B cell (primary cell): ENCODE measurements around the gene PIK3IP1. TPM values are rescaled to one million over a fixed set of nuclear protein-coding genes. Genes with fewer than 3 reads are reported as not detected.

ENCODE experiments used
- ATAC-seq: fragments of 200-7000 bp; cut with Tn5 transposase; one replicate; pipeline ENCODE4 v1.10.0; 2021; ENCODE audit warnings: low read depth, mild to moderate bottlenecking, moderate number of reproducible peaks, moderate library complexity
- CTCF ChIA-PET: fragments of 350-600 bp; sonication (Branson Sonifier 250); formaldehyde crosslinking; loops from one replicate; lab custom pipeline; 2021; ENCODE audit warnings: antibody characterized with exemption, inconsistent platforms; lab: Charles Lee
- POLR2A ChIA-PET: fragments of 350-600 bp; sonication (Branson Sonifier 250); formaldehyde crosslinking; loops from one replicate; lab custom pipeline; 2021; ENCODE audit warnings: antibody characterized with exemption; lab: Charles Lee
- DNase-seq: peaks from one replicate; pipeline ENCODE4 v3.0.0; 2013
- H2AFZ ChIP-seq: 2 replicates; pipeline ENCODE4 v1.6.1; 2012; ENCODE audit warnings: mild to moderate bottlenecking, low read depth, low read length; ENCODE audit not compliant: insufficient read depth, poor library complexity, severe bottlenecking
- H3K27ac ChIP-seq, 2 donors: 1 replicate in 1 of 2; 2 replicates in 1 of 2; pipeline ENCODE4 v1.5.1; 2012 to 2013; ENCODE audit warnings: low read length in 2 of 2, mild to moderate bottlenecking in 2 of 2, moderate library complexity in 1 of 2
- H3K27me3 ChIP-seq, 4 experiments: fragments of 200-600 bp in 1 of 4; sonication (generic) in 1 of 4; replicated peaks in 1 of 4; 1 replicate in 2 of 4; 2 replicates in 2 of 4; pipeline versions ENCODE4 v1.6.1 to v1.7.0; 2013 to 2016; ENCODE audit warnings: low read length in 3 of 4, mild to moderate bottlenecking in 2 of 4, mixed read lengths in 1 of 4, moderate library complexity in 1 of 4; ENCODE audit not compliant: insufficient read depth in 4 of 4, control insufficient read depth in 3 of 4; ENCODE audit errors: control extremely low read depth in 1 of 4
- H3K36me3 ChIP-seq, 2 experiments: replicated peaks in 1 of 2; 1 replicate in 1 of 2; 2 replicates in 1 of 2; pipeline versions ENCODE4 v1.6.1 to v1.7.1; 2013; ENCODE audit warnings: low read length in 1 of 2; ENCODE audit not compliant: insufficient read depth in 2 of 2, control insufficient read depth in 1 of 2; ENCODE audit errors: control extremely low read depth in 1 of 2, extremely low read depth in 1 of 2
- H3K4me1 ChIP-seq, 2 donors: fragments of 200-600 bp in 1 of 2; sonication (generic) in 1 of 2; 1 replicate in 1 of 2; 2 replicates in 1 of 2; pipeline versions ENCODE4 v1.5.1 to v1.6.1; 2013 to 2017; ENCODE audit warnings: low read length in 2 of 2; ENCODE audit not compliant: control insufficient read depth in 2 of 2, insufficient read depth in 2 of 2
- H3K4me2 ChIP-seq: replicated peaks from 2 replicates; pipeline ENCODE3; 2012; ENCODE audit warnings: mild to moderate bottlenecking, low read depth, low read length; ENCODE audit not compliant: poor library complexity, severe bottlenecking
- H3K4me3 ChIP-seq, 5 experiments: fragments of 200-600 bp in 1 of 5; sonication (generic) in 1 of 5; 1 replicate in 3 of 5; 2 replicates in 2 of 5; pipeline versions ENCODE4 v1.5.1 to v1.7.0; 2011 to 2016; ENCODE audit warnings: low read length in 4 of 5, mild to moderate bottlenecking in 4 of 5, low read depth in 2 of 5, control low read depth in 1 of 5, moderate library complexity in 1 of 5; ENCODE audit not compliant: insufficient read depth in 1 of 5; ENCODE audit errors: control extremely low read depth in 1 of 5, extremely low read depth in 1 of 5
- H3K79me2 ChIP-seq: fragments of 200-600 bp; sonication (generic); one replicate; pipeline ENCODE4 v1.6.0; 2016; ENCODE audit warnings: low read length; ENCODE audit not compliant: control insufficient read depth, insufficient read depth
- H3K9ac ChIP-seq: fragments of 200-600 bp; sonication (generic); 2 replicates; pipeline ENCODE4 v1.6.1; 2017; ENCODE audit warnings: mild to moderate bottlenecking, low read length, moderate library complexity
- H3K9me3 ChIP-seq, 3 donors: one replicate each; pipeline versions ENCODE4 v1.6.1 to v1.7.1; 2013; ENCODE audit warnings: low read length in 2 of 3; ENCODE audit not compliant: control insufficient read depth in 2 of 3, insufficient read depth in 1 of 3; ENCODE audit errors: control extremely low read depth in 1 of 3
- H4K20me1 ChIP-seq: 2 replicates; pipeline ENCODE4 v1.6.0; 2012; ENCODE audit warnings: mild to moderate bottlenecking, low read length; ENCODE audit not compliant: insufficient read depth, control insufficient read depth, poor library complexity, severe bottlenecking
- H3K27ac Mint-ChIP-seq: one replicate; pipeline ENCODE4 v1.8.0; 2021; ENCODE audit warnings: mixed read lengths
- H3K27me3 Mint-ChIP-seq: one replicate; pipeline ENCODE4 v1.8.0; 2021; ENCODE audit warnings: mixed read lengths
- H3K4me1 Mint-ChIP-seq: one replicate; pipeline ENCODE4 v1.8.0; 2021; ENCODE audit warnings: mixed read lengths
- H3K4me3 Mint-ChIP-seq: one replicate; pipeline ENCODE4 v1.8.0; 2021; ENCODE audit warnings: mixed read lengths
- H3K9me3 Mint-ChIP-seq: one replicate; pipeline ENCODE4 v1.8.0; 2022; ENCODE audit warnings: mixed read lengths; ENCODE audit not compliant: insufficient read depth
- EZH2 ChIP-seq: IDR thresholded peaks from 2 replicates; pipeline ENCODE4 v1.6.1; 2012; ENCODE audit warnings: borderline replicate concordance, low read depth, mild to moderate bottlenecking, moderate library complexity, low read length; ENCODE audit not compliant: insufficient read depth, poor library complexity, severe bottlenecking
- WGBS: methylation state at CpG from one replicate; pipeline ENCODE4 v1.1.5; 2013; ENCODE audit warnings: missing lambda C conversion rate; ENCODE audit not compliant: insufficient coverage; 5-methylcytosine and 5-hydroxymethylcytosine counted together
- intact Hi-C: fragments of 100-400 bp; cut with micrococcal nuclease; formaldehyde crosslinking; loops from one replicate; pipeline ENCODE4 v1.10.0; 2022
- polyA plus RNA-seq: library from polyadenylated mRNA; depleted of rRNA; stranded (reverse); fragments of >200 nt; gene quantifications from 2 replicates; pipeline ENCODE4 v1.2.3, GENCODE V29; 2012
- total RNA-seq, 2 donors: library from RNA; stranded (reverse); fragments of 120-200 nt in 1 of 2; gene quantifications; 1 replicate in 1 of 2; 2 replicates in 1 of 2; pipeline versions ENCODE4 v1.2.3 to v1.2.4, GENCODE V29; 2013 to 2022
- TF ChIP-seq, protein P1 (sequence below): fragments of 200-600 bp; IDR thresholded peaks from one replicate; pipeline ENCODE4 v1.8.0; 2022; ENCODE audit warnings: antibody characterized with exemption, mild to moderate bottlenecking

The PIK3IP1 gene
- total and polyA plus RNA-seq, 2 donors (not counting 1 experiment from before 2014, with no cell fraction given) = 89.8 to 92.9 TPM

- Histone ChIP-seq H3K9me3 (no peaks in the 10 kb centered on the region), H3K9ac (no peak overlapping the region), H3K27ac (no peak overlapping the region), H4K20me1 (no peaks in the 10 kb centered on the region), H2AFZ (peak overlapping the region; percentile 12), H3K27me3 (no peaks in the 10 kb centered on the region), H3K4me3 (no peak overlapping the region), H3K4me2 (no peak overlapping the region), H3K79me2 (peaks cover 4% of the 10 kb centered on the region), H3K4me1 (peaks cover 0 to 3% of the 10 kb centered on the region in 2 donors), H3K36me3 (peaks cover 0 to 26% of the 10 kb centered on the region in 2 experiments)
- WGBS = 76% methylated on average over 15 of the region's 15 CpGs
- Mint-ChIP-seq H3K4me3 (no peak overlapping the region), H3K27ac (no peak overlapping the region), H3K4me1 (no peaks in the 10 kb centered on the region), H3K9me3 (no peaks in the 10 kb centered on the region), H3K27me3 (no peaks in the 10 kb centered on the region)
- intact Hi-C loops = loop anchor here (1.0 kb wide), 3 partner anchors 20 to 183 kb away; partner anchors contain the start of genes LIMK2 and PIK3IP1
- TF ChIP-seq, protein P1, sequence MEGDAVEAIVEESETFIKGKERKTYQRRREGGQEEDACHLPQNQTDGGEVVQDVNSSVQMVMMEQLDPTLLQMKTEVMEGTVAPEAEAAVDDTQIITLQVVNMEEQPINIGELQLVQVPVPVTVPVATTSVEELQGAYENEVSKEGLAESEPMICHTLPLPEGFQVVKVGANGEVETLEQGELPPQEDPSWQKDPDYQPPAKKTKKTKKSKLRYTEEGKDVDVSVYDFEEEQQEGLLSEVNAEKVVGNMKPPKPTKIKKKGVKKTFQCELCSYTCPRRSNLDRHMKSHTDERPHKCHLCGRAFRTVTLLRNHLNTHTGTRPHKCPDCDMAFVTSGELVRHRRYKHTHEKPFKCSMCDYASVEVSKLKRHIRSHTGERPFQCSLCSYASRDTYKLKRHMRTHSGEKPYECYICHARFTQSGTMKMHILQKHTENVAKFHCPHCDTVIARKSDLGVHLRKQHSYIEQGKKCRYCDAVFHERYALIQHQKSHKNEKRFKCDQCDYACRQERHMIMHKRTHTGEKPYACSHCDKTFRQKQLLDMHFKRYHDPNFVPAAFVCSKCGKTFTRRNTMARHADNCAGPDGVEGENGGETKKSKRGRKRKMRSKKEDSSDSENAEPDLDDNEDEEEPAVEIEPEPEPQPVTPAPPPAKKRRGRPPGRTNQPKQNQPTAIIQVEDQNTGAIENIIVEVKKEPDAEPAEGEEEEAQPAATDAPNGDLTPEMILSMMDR = peak; percentile 72
- no peak for TF ChIP-seq EZH2
- DNase-seq (peak; percentile 67), ATAC-seq (peak; percentile 49)
- POLR2A ChIA-PET = interaction anchor here (1.0 kb wide), 2 partner anchors 15 to 18 kb away, joined by 3 to 4 read pairs; no protein-coding TSS in a partner anchor
- CTCF ChIA-PET = interaction anchor here (0.6 to 6.3 kb wide), 39 partner anchors 9 to 353 kb away, joined by 3 to 102 read pairs (median 4); partner anchors contain the start of genes LIMK2, PIK3IP1 and RNF185
Measured at GRCh38 chr22:31272522-31273446, 19.5 kb downstream of the PIK3IP1 start.

DNA sequence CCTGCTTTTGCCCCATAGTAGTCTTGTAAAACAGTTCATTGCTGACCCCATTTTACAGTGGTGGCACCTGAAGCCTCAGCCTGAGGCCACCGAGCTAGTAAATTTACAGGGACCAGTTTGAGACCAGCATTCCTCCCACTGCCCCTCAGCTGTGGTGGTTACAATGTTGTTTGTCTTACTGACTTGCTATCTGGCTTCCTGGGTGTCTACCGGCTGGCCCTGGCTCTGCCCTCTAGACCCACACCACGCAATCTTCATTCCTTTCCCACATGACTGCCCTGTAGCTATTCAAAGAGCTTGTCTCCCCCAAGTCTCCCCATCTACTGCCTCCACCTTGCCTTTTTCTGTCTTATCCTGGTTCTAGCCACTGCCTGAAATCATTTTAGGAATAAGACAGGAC, 20.8 kb downstream of the PIK3IP1 start:
- H3K4me1 ChIP-seq = peaks cover 0 to 3% of the 10 kb centered on the region in 2 donors

More for the DNA sequence above, 20.8 kb downstream of the PIK3IP1 start:
- no peak overlapping the region for H3K4me3 Mint-ChIP-seq
- no peaks in the 10 kb centered on the region for H3K4me1 Mint-ChIP-seq
- ATAC-seq = no peak
- Histone ChIP-seq H3K27me3 (no peaks in the 10 kb centered on the region), H4K20me1 (no peaks in the 10 kb centered on the region), H3K4me2 (no peak overlapping the region), H3K9ac (no peak overlapping the region), H3K79me2 (peaks cover 4% of the 10 kb centered on the region), H3K4me3 (no peak overlapping the region), H3K9me3 (no peaks in the 10 kb centered on the region), H2AFZ (no peak overlapping the region), H3K36me3 (peaks cover 0 to 32% of the 10 kb centered on the region in 2 experiments), H3K27ac (no peak overlapping the region)
- H3K27me3 Mint-ChIP-seq = no peaks in the 10 kb centered on the region
- DNase-seq = no peak
- ChIA-PET POLR2A (no interaction called here), CTCF (interaction anchor here (1.2 to 6.3 kb wide), 9 partner anchors 11 to 163 kb away, joined by 5 to 102 read pairs (median 6); partner anchors contain the start of genes LIMK2 and PIK3IP1)
- TF ChIP-seq, protein P1 = no peak
- no peak for TF ChIP-seq EZH2
- no peak overlapping the region for H3K27ac Mint-ChIP-seq
- H3K9me3 Mint-ChIP-seq = no peaks in the 10 kb centered on the region
- intact Hi-C loops = no loop called here
- 100% methylated on average over 2 of the region's 3 CpGs for WGBS
